Breast epithelium (tissue), 4 donors: ENCODE results near the gene ZNF423. TPM values are rescaled to one million over a fixed set of nuclear protein-coding genes. Genes with fewer than 3 reads are reported as not detected.

Experiments
- DNase-seq, 2 donors: peaks; one replicate each; pipeline ENCODE4 v3.0.0-alpha.2; 2019; ENCODE audit warnings: low spot score in 2 of 2
- H3K27ac ChIP-seq, 2 donors: fragments of 200-600 bp; sonication (generic) in 1 of 2; one replicate each; pipeline ENCODE4 v1.5.1; 2016 to 2019; ENCODE audit warnings: mild to moderate bottlenecking in 1 of 2
- H3K27me3 ChIP-seq, 2 donors: fragments of 200-600 bp; sonication (generic) in 1 of 2; one replicate each; pipeline versions ENCODE4 v1.5.1 to v1.6.0; 2017 to 2019; ENCODE audit warnings: control low read depth in 1 of 2, mild to moderate bottlenecking in 1 of 2
- H3K36me3 ChIP-seq: fragments of 200-600 bp; one replicate; pipeline ENCODE4 v1.5.1; 2019
- H3K4me1 ChIP-seq, 2 donors: fragments of 200-600 bp; sonication (generic); one replicate each; pipeline ENCODE4 v1.5.1; 2016 to 2019; ENCODE audit warnings: control low read depth in 1 of 2
- H3K4me3 ChIP-seq, 3 donors: fragments of 200-600 bp; sonication (generic); 1 replicate in 2 of 3; 2 replicates in 1 of 3; pipeline ENCODE4 v1.5.1; 2016 to 2019; ENCODE audit warnings: mild to moderate bottlenecking in 3 of 3, moderate library complexity in 2 of 3
- H3K9me3 ChIP-seq, 2 donors: fragments of 200-600 bp; sonication (generic) in 1 of 2; one replicate each; pipeline ENCODE4 v1.5.1; 2016 to 2019; ENCODE audit warnings: control low read depth in 1 of 2
- POLR2A ChIP-seq: fragments of 450-650 bp; IDR thresholded peaks from one replicate; pipeline ENCODE4 v1.6.1; 2016; ENCODE audit warnings: antibody characterized with exemption, mild to moderate bottlenecking, moderate library complexity
- POLR2AphosphoS5 ChIP-seq, 3 donors: sonication (generic); formaldehyde crosslinking; IDR thresholded peaks; one replicate each; pipeline ENCODE4 v1.6.1; 2017; ENCODE audit warnings: antibody characterized with exemption in 3 of 3
- intact Hi-C: fragments of 100-400 bp; cut with DNase I; formaldehyde crosslinking; loops from one replicate; pipeline ENCODE4 v1.15.1; 2023; ENCODE audit warnings: low total_unique reads
- total RNA-seq, 3 donors: library from RNA; depleted of rRNA; stranded (reverse); fragments of >200 nt; gene quantifications; one replicate each; pipeline ENCODE4 v1.1.0, GENCODE V29; 2016
- TF ChIP-seq, protein P1 (sequence below), 3 donors: fragments of 450-650 bp; IDR thresholded peaks; one replicate each; pipeline ENCODE4 v1.5.1; 2016 to 2017; ENCODE audit warnings: antibody characterized with exemption in 3 of 3, mild to moderate bottlenecking in 3 of 3, moderate library complexity in 3 of 3

Gene ZNF423
- total RNA-seq, 3 donors from 2014 or later, result 4.7 to 8.0 (median 5.9) TPM

DNA sequence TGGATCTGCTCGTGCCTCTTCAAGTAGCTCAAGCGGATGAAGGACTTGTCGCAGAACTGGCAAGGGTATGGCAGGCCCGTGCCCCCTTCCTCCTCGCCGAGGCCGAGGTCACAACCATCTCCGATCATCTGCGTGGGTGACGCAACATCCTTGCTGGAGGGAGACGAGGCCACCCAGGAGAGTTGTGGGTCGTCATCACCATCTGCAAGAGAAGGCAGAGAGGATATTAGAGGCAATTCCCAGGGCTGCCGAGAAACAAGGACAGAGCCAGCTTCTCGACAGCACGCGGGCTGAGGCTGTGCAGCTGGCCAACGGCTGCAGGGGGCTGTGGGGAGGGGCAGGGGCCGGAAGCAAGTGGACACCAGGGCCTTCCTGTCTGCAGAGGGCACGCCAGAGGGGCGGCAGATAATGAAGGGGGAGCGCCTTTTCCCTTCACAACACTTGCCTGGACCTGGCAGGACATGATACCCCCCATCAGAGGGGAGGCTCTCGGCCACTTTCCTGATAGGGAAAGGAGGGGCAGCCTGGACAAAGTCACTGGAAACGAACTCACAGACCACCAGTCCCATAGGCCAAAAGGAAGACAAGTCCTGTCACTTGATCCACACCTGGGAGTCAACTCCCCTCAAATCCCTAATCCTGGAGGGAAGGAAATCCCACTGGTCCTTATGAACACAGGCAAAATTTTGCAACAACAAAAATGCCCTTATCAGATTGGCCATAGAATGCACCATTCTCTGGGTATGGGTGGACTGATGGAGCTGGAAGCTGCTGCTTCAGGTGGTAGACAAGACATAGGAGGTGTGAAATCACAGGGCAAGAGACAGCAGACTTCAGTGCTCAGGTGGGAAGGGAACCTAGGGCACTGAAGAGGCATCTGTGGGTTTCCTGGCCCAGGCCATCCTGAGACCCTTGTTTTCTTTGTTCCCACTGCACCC is 217.0 kb downstream of the ZNF423 start:
- Histone ChIP-seq H3K27ac (peak overlapping the region in 1 of 2 donors; percentile 71), H3K4me1 (no peaks in the 10 kb centered on the region), H3K27me3 (no peaks in the 10 kb centered on the region), H3K9me3 (no peaks in the 10 kb centered on the region), H3K4me3 (no peak overlapping the region), H3K36me3 (no peaks in the 10 kb centered on the region)
- no peak for DNase-seq
- intact Hi-C loops, result loop anchor here (5.0 kb wide), 1 partner anchor 213 kb away; no protein-coding TSS in a partner anchor
- TF ChIP-seq POLR2A (no peak), POLR2AphosphoS5 (IDR thresholded peaks at IDR 0.05) (no peak)
- TF ChIP-seq, protein P1, sequence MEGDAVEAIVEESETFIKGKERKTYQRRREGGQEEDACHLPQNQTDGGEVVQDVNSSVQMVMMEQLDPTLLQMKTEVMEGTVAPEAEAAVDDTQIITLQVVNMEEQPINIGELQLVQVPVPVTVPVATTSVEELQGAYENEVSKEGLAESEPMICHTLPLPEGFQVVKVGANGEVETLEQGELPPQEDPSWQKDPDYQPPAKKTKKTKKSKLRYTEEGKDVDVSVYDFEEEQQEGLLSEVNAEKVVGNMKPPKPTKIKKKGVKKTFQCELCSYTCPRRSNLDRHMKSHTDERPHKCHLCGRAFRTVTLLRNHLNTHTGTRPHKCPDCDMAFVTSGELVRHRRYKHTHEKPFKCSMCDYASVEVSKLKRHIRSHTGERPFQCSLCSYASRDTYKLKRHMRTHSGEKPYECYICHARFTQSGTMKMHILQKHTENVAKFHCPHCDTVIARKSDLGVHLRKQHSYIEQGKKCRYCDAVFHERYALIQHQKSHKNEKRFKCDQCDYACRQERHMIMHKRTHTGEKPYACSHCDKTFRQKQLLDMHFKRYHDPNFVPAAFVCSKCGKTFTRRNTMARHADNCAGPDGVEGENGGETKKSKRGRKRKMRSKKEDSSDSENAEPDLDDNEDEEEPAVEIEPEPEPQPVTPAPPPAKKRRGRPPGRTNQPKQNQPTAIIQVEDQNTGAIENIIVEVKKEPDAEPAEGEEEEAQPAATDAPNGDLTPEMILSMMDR (IDR thresholded peaks at IDR 0.05), result no peak

GRCh38 chr16:49637933-49638672 is 217.8 kb downstream of the ZNF423 start:
- H3K27me3 ChIP-seq, result no peaks in the 10 kb centered on the region
- intact Hi-C loops, result loop anchor here (5.0 kb wide), 1 partner anchor 214 kb away; no protein-coding TSS in a partner anchor
- no peak overlapping the region for H3K27ac ChIP-seq
- H3K9me3 ChIP-seq, result no peaks in the 10 kb centered on the region
- no peak overlapping the region for H3K4me3 ChIP-seq
- no peaks in the 10 kb centered on the region for H3K36me3 ChIP-seq
- TF ChIP-seq, protein P1 (IDR thresholded peaks at IDR 0.05), result no peak
- no peak for TF ChIP-seq POLR2AphosphoS5 (IDR thresholded peaks at IDR 0.05)
- TF ChIP-seq POLR2A, result no peak
- no peaks in the 10 kb centered on the region for H3K4me1 ChIP-seq
- DNase-seq, result no peak

GRCh38 chr16:49637511-49637910 is 218.4 kb downstream of the ZNF423 start:
- no peak for DNase-seq
- TF ChIP-seq POLR2A (no peak), POLR2AphosphoS5 (IDR thresholded peaks at IDR 0.05) (no peak)
- TF ChIP-seq, protein P1 (IDR thresholded peaks at IDR 0.05), result no peak
- no peak overlapping the region for H3K27ac ChIP-seq
- no peaks in the 10 kb centered on the region for H3K9me3 ChIP-seq
- H3K27me3 ChIP-seq, result no peaks in the 10 kb centered on the region
- no peak overlapping the region for H3K4me3 ChIP-seq
- intact Hi-C loops, result loop anchor here (5.0 kb wide), 1 partner anchor 215 kb away; no protein-coding TSS in a partner anchor
- H3K4me1 ChIP-seq, result no peaks in the 10 kb centered on the region
- H3K36me3 ChIP-seq, result no peaks in the 10 kb centered on the region

DNA sequence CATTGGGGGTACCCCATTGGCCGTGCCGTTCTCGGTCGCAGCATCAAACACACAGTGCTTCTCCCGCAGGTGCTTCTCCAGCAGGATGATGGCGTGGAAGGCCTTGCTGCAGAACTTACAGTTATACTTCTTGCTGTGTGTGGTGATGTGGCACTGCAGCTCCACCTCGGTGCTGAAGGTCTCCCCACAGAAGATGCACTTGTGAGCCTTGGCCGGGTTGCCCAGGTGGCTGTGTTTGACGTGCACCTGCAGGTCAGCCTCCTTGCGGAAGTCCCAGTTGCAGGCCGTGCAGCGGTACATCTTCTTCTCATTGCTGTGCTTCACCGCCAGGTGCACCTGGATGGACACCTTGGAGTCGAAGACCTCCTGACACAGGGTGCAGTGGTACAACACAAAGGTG is 219.3 kb downstream of the ZNF423 start:
- DNase-seq, result no peak
- H3K27me3 ChIP-seq, result no peaks in the 10 kb centered on the region
- H3K4me3 ChIP-seq, result no peak overlapping the region
- no peaks in the 10 kb centered on the region for H3K4me1 ChIP-seq
- TF ChIP-seq, protein P1 (IDR thresholded peaks at IDR 0.05), result no peak
- TF ChIP-seq POLR2AphosphoS5 (IDR thresholded peaks at IDR 0.05), result no peak
- TF ChIP-seq POLR2A, result no peak
- H3K36me3 ChIP-seq, result no peaks in the 10 kb centered on the region
- intact Hi-C loops, result loop anchor here (5.0 kb wide), 1 partner anchor 216 kb away; no protein-coding TSS in a partner anchor
- H3K27ac ChIP-seq, result no peak overlapping the region
- H3K9me3 ChIP-seq, result no peaks in the 10 kb centered on the region
